NCI-H345 (cell line): ENCODE data around the gene TOMM20.
"Not testable (repeated sequence)": the region's sequence is repeated elsewhere in the genome, so short reads cannot be mapped to it uniquely, and the experiment has no call there.

Experiments
- DNase-seq: peaks from one replicate; lab custom pipeline; 2025; lab: John Stamatoyannopoulos, UW

TOMM20 gene

DNA sequence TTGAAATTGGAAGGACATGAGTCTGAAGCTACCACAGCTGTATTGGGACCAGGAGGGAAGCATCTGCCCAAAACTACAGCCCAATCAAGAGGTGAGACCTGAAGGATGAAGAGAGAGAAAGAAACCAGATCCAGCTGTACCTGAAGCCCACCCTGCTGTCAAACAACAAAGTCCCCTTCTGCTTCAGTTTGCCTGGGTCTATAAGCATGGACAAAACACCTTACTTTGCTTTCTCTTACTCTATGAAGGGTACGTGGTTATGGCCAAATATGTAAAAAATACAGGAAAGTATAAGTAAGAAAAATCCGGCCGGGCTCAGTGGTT lies 26.4 kb downstream of the TOMM20 start:
- no peak for DNase-seq

DNA sequence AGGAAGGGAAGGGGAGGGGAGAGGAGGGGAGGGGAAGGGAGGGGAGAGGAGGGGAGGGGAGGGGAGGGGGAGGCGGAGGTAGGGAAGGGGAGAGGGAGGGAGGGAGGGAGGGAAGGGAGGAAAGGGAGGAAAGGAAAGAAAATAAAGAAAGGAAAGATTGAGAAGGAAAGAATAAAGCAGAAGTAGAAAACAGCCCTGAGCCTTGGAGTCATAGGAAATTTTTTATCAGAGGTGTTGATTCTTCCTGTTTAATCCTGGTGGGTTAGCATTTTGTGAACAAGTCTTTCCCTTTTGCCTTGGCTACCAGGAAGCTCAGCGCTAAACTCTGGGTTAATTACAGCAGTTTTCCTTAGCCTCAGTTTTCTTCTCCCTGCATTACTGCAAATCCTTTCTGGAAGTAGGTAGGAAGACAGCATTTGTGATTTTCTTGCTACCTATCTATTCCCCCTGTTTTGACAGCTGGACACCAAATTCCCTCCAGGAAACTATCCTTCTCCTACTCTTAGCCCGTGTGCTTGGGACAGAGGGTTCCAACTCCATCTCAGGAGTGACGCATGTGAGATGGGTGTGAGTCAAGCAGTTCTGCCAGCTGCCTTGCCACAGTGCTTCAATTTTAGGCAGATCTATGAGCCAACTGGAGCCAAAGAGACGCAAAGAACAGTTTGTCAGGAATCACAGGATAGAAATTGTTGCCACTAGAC lies 26.9 kb downstream of the TOMM20 start:
- no peak for DNase-seq

DNA sequence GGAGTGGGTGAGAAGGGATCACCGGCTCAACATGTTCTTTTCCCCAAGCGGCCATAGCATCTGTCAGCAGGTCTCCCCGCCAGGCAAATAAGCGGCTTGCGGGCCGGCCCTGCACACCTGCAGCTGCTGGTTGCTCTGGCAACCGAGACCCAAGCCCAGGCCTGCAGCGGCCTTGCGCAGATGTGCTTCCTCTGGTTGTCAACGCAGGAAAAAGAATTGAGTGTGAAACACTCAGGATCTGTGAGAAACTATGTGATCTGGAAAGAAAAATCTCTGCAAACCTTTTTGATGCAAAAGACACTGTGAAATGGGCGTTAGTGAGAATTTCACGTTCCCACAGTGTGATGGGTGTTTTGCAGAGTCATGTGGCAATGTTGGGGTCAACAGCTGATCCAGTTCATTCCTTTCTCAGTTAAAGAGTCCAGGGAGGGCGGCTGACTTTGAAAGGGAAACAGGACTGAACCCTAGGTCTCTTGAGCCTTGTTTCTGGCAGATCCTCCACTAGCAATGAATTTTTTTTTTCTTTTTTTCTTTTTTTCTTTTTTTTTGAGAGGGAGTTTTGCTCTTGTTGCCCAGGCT lies 28.4 kb downstream of the TOMM20 start:
- DNase-seq = no peak

DNA sequence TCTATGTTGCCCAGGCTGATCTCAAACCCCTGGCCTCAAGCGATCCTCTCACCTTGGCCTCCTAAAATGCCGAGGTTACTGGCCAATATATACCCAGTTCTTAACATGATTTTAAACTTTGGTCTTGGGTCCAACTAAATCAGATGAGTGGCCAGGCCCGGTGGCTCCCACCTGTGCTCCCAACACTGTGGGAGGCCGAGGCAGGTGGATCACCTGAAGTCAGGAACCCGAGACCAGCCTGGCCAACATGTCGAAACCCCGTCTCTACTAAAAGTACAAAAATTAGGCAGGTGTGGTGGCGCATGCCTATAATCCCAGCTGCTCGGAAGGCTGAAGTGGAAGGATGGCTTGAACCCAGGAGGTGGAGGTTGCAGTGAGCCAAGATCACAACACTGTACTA lies 29.6 kb downstream of the TOMM20 start:
- no peak for DNase-seq

DNA sequence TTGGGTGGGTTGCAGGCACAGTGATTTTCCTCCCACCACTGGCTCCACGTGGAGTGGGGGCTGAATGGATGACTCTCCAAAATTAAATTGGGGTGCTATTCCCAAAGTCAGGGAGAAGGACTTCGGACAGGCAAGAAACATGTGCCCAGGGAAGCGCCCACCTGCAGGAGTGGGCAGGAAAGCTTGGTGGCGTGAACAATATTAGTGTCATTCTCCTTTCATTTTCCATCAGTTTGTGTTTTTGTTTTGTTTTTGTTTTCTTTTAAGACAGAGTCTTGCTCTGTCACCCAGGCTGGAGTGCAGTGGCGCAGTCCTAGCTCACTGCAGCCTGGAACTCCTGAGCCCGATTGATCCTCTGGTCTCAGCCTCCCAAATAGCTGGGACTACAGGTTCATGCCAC lies 30.1 kb downstream of the TOMM20 start:
- no peak for DNase-seq

DNA sequence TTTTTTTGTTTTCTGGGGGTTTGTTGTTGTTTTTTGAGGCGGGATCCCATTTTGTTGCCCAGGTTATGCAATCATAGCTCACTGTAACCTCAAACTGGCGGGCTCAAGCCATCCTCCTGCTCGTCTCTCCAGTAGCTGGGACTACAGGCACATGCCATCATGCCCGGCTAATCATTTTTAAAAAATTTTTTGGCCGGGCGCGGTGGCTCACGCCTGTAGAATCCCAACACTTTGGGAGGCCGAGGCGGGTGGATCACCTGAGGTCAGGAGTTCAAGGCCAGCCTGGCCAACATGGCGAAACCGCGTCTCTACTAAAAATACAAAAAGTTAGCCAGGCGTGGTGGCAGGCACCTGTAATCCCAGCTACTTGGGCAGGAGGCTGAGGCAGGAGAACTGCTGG lies 31.1 kb downstream of the TOMM20 start:
- DNase-seq = not testable (repeated sequence)

DNA sequence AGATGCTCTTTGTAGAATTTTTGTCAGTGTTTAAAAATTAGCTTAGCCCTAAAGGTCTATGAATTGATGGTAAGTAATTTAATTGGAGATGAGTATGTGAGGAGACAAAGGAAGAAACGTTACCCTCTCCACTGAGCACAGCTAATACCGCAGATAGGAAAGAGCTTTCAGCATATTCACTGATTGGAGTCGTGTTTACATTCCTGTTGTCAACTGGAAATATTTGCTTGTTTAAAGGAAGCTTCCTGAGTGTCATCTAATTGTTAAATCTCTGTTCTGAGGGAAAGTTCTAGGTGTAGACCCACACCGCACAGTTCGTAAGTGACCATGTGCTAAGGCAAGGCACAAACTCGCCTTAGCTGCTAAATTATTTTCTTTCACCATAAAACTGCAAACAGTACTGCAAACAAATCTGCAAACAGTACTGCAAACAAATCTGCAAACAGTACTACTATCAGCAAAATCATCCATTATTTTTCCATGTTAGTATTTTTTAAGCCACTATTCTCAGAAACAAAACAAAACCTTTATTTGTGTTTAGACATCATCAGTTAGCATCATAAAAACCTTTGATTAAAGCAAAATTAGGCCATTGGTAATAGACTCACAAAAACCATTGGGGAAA lies 32.6 kb downstream of the TOMM20 start:
- no peak for DNase-seq

DNA sequence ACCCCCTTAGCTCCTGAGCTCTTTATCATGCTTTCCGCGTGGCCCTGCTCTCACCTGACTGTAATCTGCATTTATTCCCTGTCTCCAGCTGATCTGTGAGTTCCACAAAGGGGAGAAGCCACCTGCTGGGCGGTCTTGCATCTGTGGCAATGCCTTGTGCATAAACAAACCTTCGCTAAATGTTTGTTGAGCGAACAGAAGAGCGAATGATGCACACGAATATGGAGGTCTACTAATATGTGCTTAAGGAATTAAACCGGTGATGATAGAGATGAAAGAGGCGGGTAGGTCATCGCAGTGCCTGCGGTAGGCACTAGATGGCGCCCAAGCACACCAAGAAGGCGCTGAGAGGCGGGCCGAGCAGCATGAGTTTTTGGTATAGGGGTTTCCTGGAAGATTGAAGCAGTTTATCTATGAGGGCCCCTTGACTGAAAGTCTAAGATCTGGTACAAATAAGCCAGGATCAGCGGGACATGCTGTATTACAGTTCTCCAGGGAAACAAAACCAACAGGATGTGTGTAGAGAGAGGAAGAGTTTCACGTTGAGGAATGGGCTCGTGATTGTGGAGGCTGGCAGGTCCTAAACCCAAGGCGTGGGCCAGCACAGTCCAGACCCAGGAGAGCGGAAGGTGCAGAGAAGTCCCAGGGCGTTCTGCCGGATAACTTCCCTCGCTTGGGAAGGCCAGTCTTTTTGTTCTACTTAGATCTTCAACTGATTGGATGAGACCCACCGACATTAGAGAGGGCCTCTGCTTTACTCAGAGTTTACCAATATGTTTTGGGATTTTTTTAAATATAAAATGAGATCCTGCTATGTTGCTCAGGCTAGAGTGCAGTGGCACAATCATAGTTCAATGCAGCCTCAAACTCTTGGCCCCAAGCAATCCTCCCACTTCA lies 34.7 kb downstream of the TOMM20 start:
- peak; percentile 56 for DNase-seq

DNA sequence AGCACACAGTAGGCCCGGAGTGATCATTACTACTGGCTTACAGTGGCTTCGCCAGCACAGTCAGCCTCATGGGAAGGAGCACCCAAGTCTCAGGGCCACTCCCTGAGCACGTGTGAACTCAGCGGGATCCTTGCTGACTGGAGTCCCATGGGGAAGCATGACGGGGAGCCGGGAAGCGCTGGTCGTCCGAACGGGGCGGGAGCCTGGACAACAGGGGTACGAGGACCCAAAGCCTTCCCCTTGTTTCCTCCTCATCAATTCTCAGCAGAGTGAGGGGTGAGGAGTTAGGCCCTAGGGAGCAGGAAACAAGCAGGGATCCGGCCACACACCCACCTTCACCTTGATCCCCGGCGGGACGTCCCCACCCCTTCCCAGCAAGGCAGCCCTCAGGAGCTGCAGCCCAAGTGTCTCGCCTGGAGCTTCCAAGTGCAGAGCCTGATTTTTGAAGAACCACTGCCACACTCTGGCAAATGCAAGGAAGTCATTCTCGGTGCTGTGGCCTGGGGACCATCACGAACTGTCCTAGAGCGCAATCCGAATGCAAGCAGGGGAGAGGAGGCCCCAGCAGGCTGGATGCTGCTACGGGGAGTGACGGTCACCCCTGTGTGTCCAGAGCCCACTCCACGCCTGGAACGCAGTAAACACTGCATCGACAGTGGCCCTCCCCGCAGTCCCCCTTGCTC lies 35.5 kb downstream of the TOMM20 start:
- peak; percentile 31 for DNase-seq

DNA sequence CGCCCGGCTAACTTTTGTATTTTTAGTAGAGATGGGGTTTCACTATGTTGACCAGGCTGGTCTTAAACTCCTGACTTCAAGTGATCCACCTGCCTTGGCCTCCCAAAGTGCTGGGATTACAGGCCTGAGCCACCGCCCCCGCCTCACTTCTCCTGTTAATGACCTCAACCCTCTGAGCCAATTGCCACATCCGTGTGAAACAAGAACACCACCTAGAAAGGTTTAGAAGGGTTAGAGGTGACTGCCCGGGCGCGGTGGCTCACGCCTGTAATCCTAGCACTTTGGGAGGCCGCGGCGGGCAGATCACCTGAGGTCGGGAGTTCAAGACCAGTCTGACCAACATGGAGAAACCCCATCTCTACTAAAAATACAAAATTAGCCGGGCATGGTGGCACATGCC lies 36.2 kb downstream of the TOMM20 start:
- not testable (repeated sequence) for DNase-seq

DNA sequence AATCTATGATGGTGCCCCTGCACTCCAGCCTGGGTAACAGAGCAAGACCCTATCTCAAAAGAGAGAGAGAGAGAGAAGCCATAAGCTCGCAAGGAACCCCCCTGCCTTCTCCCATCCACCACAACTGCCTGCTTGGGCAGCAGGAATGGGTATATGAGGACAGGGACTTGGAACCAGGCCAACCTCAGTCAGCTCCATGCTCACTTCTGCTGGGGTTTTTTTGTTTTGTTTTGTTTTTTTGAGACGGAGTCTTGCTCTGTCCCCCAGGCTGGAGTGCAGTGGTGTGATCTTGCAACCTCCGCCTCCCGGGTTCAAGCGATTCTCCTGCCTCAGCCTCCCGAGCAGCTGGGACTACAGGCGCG lies 36.6 kb downstream of the TOMM20 start:
- DNase-seq = not testable (repeated sequence)

DNA sequence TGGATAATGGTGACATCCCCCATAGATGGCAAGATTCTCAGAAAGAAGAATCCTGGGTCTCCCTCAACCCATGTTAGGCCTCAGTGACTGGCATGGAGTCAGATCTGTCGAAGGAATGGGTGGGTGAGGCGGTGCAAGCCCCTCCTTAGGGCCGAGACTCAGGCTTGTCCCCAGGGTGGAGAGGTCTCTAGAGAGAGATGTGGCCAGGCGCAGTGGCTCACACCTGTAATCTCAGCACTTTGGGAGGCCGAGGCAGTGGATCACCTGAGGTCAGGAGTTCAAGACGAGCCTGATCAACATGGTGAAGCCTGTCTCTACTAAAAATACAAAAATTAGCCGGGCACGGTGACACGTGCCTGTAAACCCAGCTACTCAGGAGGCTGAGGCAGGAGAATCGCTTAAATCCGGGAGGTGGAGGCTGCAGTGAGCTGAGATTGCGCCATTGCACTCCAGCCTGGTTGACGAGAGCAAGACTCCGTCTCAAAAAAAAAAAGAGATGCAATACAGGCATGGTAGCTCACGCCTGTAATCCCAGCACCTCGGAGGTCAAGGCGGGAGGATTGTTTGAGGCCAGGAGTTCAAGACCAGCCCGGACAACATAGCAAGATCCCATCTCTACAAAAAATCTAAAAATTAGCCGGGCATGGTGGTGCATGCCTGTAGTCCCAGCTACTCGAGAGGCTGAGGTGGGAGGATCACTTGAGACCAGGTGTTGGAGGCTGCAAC lies 37.2 kb downstream of the TOMM20 start:
- not testable (repeated sequence) for DNase-seq

DNA sequence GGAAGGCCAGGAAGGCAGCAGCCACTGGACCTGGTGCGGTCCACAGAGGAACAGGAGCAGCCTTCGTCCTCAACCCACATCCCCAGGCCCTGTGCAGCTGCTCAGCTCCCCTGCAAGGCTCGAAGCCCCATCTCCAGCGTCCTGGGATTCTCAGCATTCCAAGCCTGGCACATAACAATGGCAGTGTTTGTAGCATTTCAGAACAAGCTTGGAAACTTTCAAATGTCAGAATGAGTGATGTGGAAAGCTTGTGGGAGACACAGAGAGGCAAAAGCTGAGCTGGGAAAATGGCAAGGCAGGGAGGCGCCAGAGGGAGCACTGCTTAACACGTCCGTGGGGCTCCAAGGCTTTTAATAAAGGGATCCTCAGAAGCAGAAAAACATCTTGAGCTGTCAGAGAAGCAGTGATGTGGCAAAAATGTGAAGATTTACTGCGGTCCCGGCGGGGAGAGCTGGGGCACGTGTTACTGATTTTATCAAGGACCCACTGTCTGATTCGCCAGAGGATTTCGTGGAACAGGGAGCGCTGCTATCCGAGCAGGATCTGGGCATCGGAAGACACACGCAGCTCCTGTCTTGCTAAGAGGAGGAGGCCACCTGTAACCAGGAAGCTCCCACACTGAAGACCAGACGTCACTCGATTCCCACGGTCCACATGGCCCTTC lies 38.1 kb downstream of the TOMM20 start:
- DNase-seq = no peak

DNA sequence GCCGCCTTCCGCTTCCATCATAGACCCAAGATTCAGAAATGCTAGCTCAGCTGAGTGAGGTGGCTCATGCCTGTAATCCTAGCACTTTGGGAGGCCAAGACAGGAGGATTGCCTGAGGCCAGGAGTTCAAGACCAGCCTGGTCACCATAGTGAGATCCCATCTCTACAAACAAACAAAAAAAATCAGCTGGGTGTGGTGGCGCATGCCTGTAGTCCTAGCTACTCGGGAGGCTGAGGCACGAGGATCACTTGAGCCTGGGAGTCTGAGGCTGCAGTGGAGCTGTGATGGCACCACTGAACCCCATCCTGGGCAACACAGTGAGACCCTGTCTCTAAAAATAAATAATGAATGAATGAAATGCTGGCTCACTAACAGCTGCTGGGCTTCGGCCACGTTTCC lies 39.7 kb downstream of the TOMM20 start:
- no peak for DNase-seq

DNA sequence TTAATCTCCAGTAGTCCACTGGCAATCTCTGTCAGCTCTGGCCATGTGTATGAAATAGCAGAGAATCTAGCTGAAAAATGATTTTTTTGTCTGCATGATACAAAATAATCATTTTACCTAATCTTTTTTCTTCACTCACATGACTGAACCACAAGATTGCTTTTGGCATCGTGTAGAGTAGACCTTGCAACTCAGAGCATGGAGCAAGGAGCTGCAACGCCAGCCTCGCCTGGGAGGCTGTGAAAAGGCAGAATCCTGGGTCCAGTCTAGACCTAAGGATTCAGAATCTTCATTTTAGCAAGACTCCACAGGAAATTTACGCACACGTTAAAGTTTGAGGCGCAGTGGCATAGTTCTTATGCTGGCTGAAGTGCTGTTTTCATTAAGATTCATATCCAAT lies 40.2 kb downstream of the TOMM20 start:
- DNase-seq = no peak

DNA sequence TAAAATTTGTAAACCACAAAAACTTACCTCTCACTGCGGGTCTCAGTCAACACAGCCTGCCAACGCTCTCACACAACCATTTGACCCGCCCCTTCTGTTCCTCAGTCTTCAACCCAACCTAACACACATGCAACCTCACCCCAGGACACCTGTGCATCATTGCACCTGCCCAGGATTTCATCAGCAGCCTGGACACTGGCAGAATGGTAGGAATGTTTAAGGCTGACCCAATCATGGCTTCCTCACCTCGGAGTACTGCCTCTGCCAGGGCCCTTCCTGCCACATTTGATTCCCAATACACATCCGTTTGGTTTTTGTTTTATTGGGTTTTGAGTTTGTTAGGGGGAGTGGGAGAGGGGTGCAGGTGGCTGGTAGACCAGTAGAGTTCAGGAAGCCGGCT lies 40.7 kb downstream of the TOMM20 start:
- no peak for DNase-seq

DNA sequence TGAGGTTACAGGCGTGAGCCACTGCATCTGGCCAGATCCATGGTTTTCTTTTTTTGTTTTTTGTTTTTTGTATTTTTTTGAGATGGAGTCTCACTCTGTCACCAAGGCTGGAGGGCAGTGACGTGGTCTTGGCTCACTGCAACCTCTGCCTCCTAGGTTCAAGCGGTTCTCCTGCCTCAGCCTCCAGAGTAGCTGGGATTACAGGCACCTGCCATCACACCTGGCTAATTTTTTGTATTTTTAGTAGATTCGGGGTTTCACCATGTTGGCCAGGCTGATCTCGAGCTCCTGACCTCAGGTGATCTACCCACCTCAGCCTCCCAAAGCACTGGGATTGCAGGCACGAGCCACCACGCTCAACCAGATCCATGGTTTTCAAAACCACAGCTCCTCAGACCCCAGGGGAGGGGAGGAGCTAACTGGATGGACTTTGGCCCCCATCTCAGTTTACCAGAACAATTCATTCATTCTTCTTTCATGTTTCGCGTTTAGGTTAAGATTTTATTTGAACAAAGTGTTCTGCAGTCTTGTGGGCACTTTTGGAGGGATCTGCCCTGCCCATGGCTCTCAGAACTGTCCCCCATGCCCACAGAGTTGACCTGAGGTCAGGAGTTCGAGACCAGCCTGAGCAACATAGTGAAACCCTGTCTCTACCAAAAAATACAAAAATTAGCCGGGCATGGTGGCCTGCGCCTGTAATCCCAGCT lies 43.1 kb downstream of the TOMM20 start:
- not testable (repeated sequence) for DNase-seq

DNA sequence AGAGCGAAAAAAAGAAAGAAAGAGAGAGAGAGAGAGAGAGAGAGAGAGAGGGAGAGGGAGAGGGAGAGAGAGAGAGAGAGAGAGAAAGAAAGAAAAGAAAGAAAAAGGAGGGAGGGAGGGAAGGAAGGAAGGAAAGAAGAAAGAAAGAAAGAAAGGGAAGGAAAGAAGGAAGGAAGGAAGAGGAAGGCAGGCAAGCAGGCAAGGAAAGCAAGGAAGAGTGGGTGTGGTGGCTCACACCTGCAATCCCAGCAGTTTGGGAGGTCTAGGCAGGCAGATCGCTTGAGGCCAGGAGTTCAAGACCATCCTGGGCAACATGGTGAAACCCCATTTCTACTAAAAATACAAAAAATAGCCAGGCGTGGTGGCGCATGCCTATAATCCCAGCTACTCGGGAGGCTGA lies 47.8 kb downstream of the TOMM20 start:
- not testable (repeated sequence) for DNase-seq

DNA sequence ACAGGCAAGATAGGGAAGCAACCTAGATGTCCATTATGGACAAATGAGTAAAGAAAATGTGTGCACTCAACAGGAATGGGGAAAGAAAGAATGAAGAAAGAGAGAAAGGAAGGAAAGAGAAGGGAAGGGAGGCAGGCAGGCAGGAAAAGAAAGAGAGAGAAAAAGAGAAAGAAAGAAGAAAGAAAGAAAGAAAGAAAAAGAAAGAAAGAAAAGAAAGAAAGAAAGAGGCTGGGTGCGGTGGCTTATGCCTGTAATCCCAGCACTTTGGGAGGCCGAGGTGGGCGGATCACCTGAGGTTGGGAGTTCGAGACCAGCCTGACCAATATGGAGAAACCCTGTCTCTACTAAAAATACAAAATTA lies 48.4 kb downstream of the TOMM20 start:
- DNase-seq = not testable (repeated sequence)
